Heart left ventricle (tissue), 16 donors: Measurements from ENCODE around the gene SOX30. TPM values are rescaled to one million over a fixed set of nuclear protein-coding genes. Genes with fewer than 3 reads are reported as not detected.

Source experiments
- ATAC-seq, 4 donors: fragments of 200-7000 bp; cut with Tn5 transposase; one replicate each; pipeline ENCODE4 v1.9.1; 2020 to 2022; ENCODE audit warnings: moderate library complexity in 4 of 4, mild to moderate bottlenecking in 3 of 4, moderate number of reproducible peaks in 1 of 4
- DNase-seq, 5 donors: peaks; one replicate each; pipeline ENCODE4 v3.0.0-alpha.2; 2020
- H3K27ac ChIP-seq, 12 donors: fragments of 200-600 bp; sonication (generic) in 4 of 12; one replicate each; pipeline versions ENCODE4 v1.5.0 to v1.8.0; 2016 to 2022; ENCODE audit warnings: mild to moderate bottlenecking in 2 of 12
- H3K27me3 ChIP-seq, 9 donors: fragments of 200-600 bp; sonication (generic) in 2 of 9; one replicate each; pipeline versions ENCODE4 v1.5.1 to v1.8.0; 2016 to 2022; ENCODE audit warnings: mild to moderate bottlenecking in 3 of 9
- H3K36me3 ChIP-seq, 9 donors: fragments of 200-600 bp; sonication (generic) in 2 of 9; one replicate each; pipeline versions ENCODE4 v1.5.0 to v1.8.0; 2018 to 2022; ENCODE audit warnings: mild to moderate bottlenecking in 2 of 9
- H3K4me1 ChIP-seq, 12 donors: fragments of 200-600 bp; sonication (generic) in 4 of 12; one replicate each; pipeline versions ENCODE4 v1.5.0 to v1.8.0; 2016 to 2022; ENCODE audit warnings: mild to moderate bottlenecking in 3 of 12
- H3K4me3 ChIP-seq, 12 donors: fragments of 200-600 bp; sonication (generic) in 4 of 12; one replicate each; pipeline versions ENCODE4 v1.5.0 to v1.8.0; 2017 to 2022; ENCODE audit warnings: mild to moderate bottlenecking in 9 of 12, moderate library complexity in 4 of 12
- H3K9me3 ChIP-seq, 12 donors: fragments of 200-600 bp; sonication (generic) in 4 of 12; one replicate each; pipeline versions ENCODE4 v1.5.0 to v1.8.0; 2016 to 2022; ENCODE audit warnings: mild to moderate bottlenecking in 1 of 12
- POLR2A ChIP-seq, 2 donors: fragments of 450-650 bp; IDR thresholded peaks; one replicate each; pipeline ENCODE4 v1.6.1; 2017; ENCODE audit warnings: antibody characterized with exemption in 2 of 2, mild to moderate bottlenecking in 2 of 2, moderate library complexity in 2 of 2
- WGBS, 4 donors: extraction: QIAGEN DNeasy Blood & Tissue Kit in 2 of 4; methylation state at CpG; one replicate each; pipeline versions ENCODE4 v1.1.5 to v1.1.7; 2013 to 2018; 5-methylcytosine and 5-hydroxymethylcytosine counted together
- intact Hi-C, 10 donors: fragments of 100-400 bp; cut with DNase I; formaldehyde crosslinking; loops; one replicate each; pipeline versions ENCODE4 v1.11.1 to v1.14.2; 2022
- polyA plus RNA-seq, 2 donors: library from polyadenylated mRNA; stranded (reverse); fragments of 200-250 nt; gene quantifications; one replicate each; pipeline ENCODE4 v1.2.3, GENCODE V29; 2013
- total RNA-seq, 9 donors: library from RNA; depleted of rRNA in 2 of 9; stranded (reverse); fragments of >200 nt in 2 of 9; fragmentation: NEBNext Ultra II Directional in 3 of 9; extraction: Animal tissue kit (Norgen Biotek cat#: 25700) in 3 of 9; gene quantifications; one replicate each; pipeline versions ENCODE4 v1.1.0 to v1.2.4, GENCODE V29; 2016 to 2023
- TF ChIP-seq, protein P1 (sequence below), 12 donors: fragments of 200-600 bp; sonication (generic) in 4 of 12; IDR thresholded peaks; one replicate each; pipeline versions ENCODE4 v1.5.0 to v1.8.0; 2018 to 2022; ENCODE audit warnings: antibody characterized with exemption in 12 of 12, mild to moderate bottlenecking in 5 of 12
- donor health status: ischemic (EF 13 %, LVEDD 7.1; RV severe dilation, severe dysfunction).
- donor health status: healthy with polysubstance abuse.
- donor health status: DM: no; HTN: yes; CAD: no.
- donor health status: DM: no; HTN: no; CAD: no.
- donor health status: ischemic (EF 25% LVEDD 6.9; RV normal size, moderate dysfunction).
- donor health status: ischemic (EF 25% LVEDD 5.7; RV mildly dilated, moderate dysfunction).
- donor health status: healthy.
- donor health status: DM: yes; HTN: yes; CAD: no.
- donor health status: ischemic (EF 35%, LVEDD 5.7; RV mildly dilated, moderate dysfunction).
- donor health status: nonischemic (EF 11% LVEDD 7.7; RV severe dilation, severe dysfunction).
- donor health status: DM: yes; HTN: yes; CAD: no.
- donor health status: PGD.
- donor health status: ischemic (EF 29% LVEDD 5.4; RV normal size, mild dysfunction).
- donor health status: nonischemic (EF 23%, LVEDD 6.1; RV moderate dilation, normal function).

The SOX30 gene
- total and polyA plus RNA-seq, 11 donors = 0.08 to 0.48 (median 0.14) TPM; not detected in 5

- ATAC-seq (no peak), DNase-seq (no peak)
- Histone ChIP-seq H3K9me3 (no peaks in the 10 kb centered on the region), H3K4me1 (peaks cover 0 to 57% (median 0%) of the 10 kb centered on the region in 12 donors), H3K4me3 (no peak overlapping the region), H3K27me3 (no peaks in the 10 kb centered on the region), H3K27ac (no peak overlapping the region), H3K36me3 (no peaks in the 10 kb centered on the region)
- no peak for TF ChIP-seq POLR2A (IDR thresholded peaks at IDR 0.05)
- TF ChIP-seq, protein P1, sequence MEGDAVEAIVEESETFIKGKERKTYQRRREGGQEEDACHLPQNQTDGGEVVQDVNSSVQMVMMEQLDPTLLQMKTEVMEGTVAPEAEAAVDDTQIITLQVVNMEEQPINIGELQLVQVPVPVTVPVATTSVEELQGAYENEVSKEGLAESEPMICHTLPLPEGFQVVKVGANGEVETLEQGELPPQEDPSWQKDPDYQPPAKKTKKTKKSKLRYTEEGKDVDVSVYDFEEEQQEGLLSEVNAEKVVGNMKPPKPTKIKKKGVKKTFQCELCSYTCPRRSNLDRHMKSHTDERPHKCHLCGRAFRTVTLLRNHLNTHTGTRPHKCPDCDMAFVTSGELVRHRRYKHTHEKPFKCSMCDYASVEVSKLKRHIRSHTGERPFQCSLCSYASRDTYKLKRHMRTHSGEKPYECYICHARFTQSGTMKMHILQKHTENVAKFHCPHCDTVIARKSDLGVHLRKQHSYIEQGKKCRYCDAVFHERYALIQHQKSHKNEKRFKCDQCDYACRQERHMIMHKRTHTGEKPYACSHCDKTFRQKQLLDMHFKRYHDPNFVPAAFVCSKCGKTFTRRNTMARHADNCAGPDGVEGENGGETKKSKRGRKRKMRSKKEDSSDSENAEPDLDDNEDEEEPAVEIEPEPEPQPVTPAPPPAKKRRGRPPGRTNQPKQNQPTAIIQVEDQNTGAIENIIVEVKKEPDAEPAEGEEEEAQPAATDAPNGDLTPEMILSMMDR (IDR thresholded peaks at IDR 0.05) = no peak
- 73 to 99% (median 85%) methylated on average over 2 of the region's 2 CpGs for WGBS, 4 donors
- intact Hi-C loops = no loop called here
These were observed 53.8 kb downstream of the SOX30 start for GRCh38 chr5:157598350-157598936.

GRCh38 chr5:157597277-157597676 is 55.0 kb downstream of the SOX30 start:
- Histone ChIP-seq H3K4me1 (peaks cover 0 to 57% (median 3%) of the 10 kb centered on the region in 12 donors), H3K27me3 (no peaks in the 10 kb centered on the region), H3K9me3 (no peaks in the 10 kb centered on the region), H3K4me3 (no peak overlapping the region), H3K27ac (no peak overlapping the region), H3K36me3 (no peaks in the 10 kb centered on the region)
- ATAC-seq (no peak), DNase-seq (no peak)
- no peak for TF ChIP-seq POLR2A (IDR thresholded peaks at IDR 0.05)
- intact Hi-C loops = no loop called here
- WGBS, 4 donors = 63 to 85% (median 72%) methylated on average over 1 of the region's 1 CpG

- H3K27ac ChIP-seq = peak overlapping the region in 1 of 12 donors; percentile 1
- TF ChIP-seq, protein P1 (IDR thresholded peaks at IDR 0.05) = no peak
- no peak for TF ChIP-seq POLR2A (IDR thresholded peaks at IDR 0.05)
- DNase-seq = no peak
- no peaks in the 10 kb centered on the region for H3K36me3 ChIP-seq
- intact Hi-C loops = no loop called here
- ATAC-seq = peak in 3 of 4 donors; percentile 42 to 56 (median 52)
- H3K27me3 ChIP-seq = no peaks in the 10 kb centered on the region
- no peaks in the 10 kb centered on the region for H3K9me3 ChIP-seq
- 85 to 88% (median 87%) methylated on average over 5 of the region's 5 CpGs for WGBS, 4 donors
- no peak overlapping the region for H3K4me3 ChIP-seq
- H3K4me1 ChIP-seq = peaks cover 0 to 61% (median 3%) of the 10 kb centered on the region in 12 donors
These were observed 55.8 kb downstream of the SOX30 start for GRCh38 chr5:157596487-157596886.

- WGBS, 4 donors = 70 to 87% (median 79%) methylated on average over 2 of the region's 2 CpGs
- no peak for DNase-seq
- Histone ChIP-seq H3K4me1 (peaks cover 0 to 61% (median 3%) of the 10 kb centered on the region in 12 donors), H3K4me3 (no peak overlapping the region), H3K36me3 (no peaks in the 10 kb centered on the region), H3K9me3 (no peaks in the 10 kb centered on the region), H3K27ac (no peak overlapping the region), H3K27me3 (no peaks in the 10 kb centered on the region)
- ATAC-seq = no peak
- intact Hi-C loops = no loop called here
- TF ChIP-seq, protein P1 (IDR thresholded peaks at IDR 0.05) = no peak
- no peak for TF ChIP-seq POLR2A (IDR thresholded peaks at IDR 0.05)
These were observed 57.4 kb downstream of the SOX30 start for GRCh38 chr5:157594675-157595459.
